Immature natural killer cell (primary cell): ENCODE results near the gene SPON1. TPM values are rescaled to one million over a fixed set of nuclear protein-coding genes. Genes with fewer than 3 reads are reported as not detected.

Experiments used
- DNase-seq, 3 donors: peaks; one replicate each; pipeline ENCODE4 v3.0.0; 2022; ENCODE audit warnings: mixed read lengths in 1 of 3
- H3K27ac Mint-ChIP-seq, 6 donors: one replicate each; pipeline ENCODE4 v1.8.0; 2020; ENCODE audit warnings: mixed read lengths in 6 of 6, mild to moderate bottlenecking in 5 of 6, inconsistent platforms in 4 of 6, moderate library complexity in 3 of 6
- H3K27me3 Mint-ChIP-seq, 3 donors: one replicate each; pipeline ENCODE4 v1.8.0; 2020 to 2021; ENCODE audit warnings: low read depth in 3 of 3, mild to moderate bottlenecking in 3 of 3, mixed read lengths in 3 of 3, moderate library complexity in 3 of 3, inconsistent platforms in 1 of 3
- H3K36me3 Mint-ChIP-seq, 3 donors: one replicate each; pipeline ENCODE4 v1.8.0; 2020; ENCODE audit warnings: mixed read lengths in 3 of 3, inconsistent platforms in 2 of 3, mild to moderate bottlenecking in 2 of 3
- H3K4me1 Mint-ChIP-seq, 2 donors: one replicate each; pipeline ENCODE4 v1.8.0; 2020; ENCODE audit warnings: inconsistent platforms in 2 of 2, mild to moderate bottlenecking in 2 of 2, mixed read lengths in 2 of 2, moderate library complexity in 1 of 2
- H3K4me3 Mint-ChIP-seq, 5 donors: one replicate each; pipeline ENCODE4 v1.8.0; 2020; ENCODE audit warnings: mild to moderate bottlenecking in 5 of 5, mixed read lengths in 5 of 5, inconsistent platforms in 3 of 5, moderate library complexity in 3 of 5
- H3K9me3 Mint-ChIP-seq, 6 donors: one replicate each; pipeline ENCODE4 v1.8.0; 2020; ENCODE audit warnings: mild to moderate bottlenecking in 6 of 6, mixed read lengths in 6 of 6, inconsistent platforms in 4 of 6, moderate library complexity in 3 of 6
- polyA plus RNA-seq, 3 donors: library from polyadenylated mRNA; unstranded; fragments of 300-500 nt; fragmentation: Illumina TruSeq; gene quantifications; one replicate each; pipeline ENCODE4 v1.2.3, GENCODE V29; 2021

The SPON1 gene
- polyA plus RNA-seq, 3 donors from 2014 or later = 0.22 to 1.1 (median 0.74) TPM

DNA sequence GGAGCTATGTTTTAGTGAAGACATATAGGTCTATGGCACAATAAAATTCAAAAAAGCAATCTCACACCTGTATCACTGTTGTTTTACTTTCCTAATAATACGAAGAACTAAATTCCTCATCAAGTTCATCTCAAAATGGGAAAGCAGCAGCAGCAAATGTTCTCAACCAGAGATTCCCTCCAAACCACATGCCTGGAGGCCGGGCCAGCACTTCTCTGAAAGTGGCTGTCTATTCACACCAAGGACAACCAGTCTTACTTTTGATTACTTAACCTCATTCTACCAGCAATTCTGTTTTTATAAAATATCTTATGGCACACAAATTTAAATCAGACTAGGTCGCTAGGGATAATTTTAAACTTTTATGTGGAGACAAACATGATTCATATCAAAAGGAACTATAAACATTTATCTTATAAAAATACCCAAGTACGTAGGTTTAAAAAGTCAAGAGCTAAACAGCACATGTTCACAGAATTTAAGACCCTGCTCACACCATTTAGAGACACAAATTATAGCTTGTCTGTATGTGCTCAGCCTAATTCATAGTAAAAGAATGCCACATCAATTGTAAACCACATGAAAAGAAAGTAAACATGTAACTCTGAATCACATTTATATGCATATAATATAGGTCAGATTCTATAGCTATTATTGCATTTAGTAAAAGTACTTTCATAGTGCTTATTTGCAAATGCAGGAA is 350.4 kb downstream of the SPON1 start:
- Mint-ChIP-seq H3K27me3 (no peaks in the 10 kb centered on the region), H3K4me1 (peaks cover 55 to 60% of the 10 kb centered on the region in 2 donors), H3K27ac (peak overlapping the region; percentile 8 to 64 (median 28)), H3K9me3 (no peaks in the 10 kb centered on the region), H3K4me3 (peak overlapping the region in 4 of 5 donors; percentile 3 to 54 (median 24)), H3K36me3 (no peaks in the 10 kb centered on the region)
- no peak for DNase-seq

GRCh38 chr11:14314127-14314526 is 351.6 kb downstream of the SPON1 start:
- Mint-ChIP-seq H3K27ac (peak overlapping the region in 4 of 6 donors; percentile 8 to 37 (median 26)), H3K27me3 (no peaks in the 10 kb centered on the region), H3K4me1 (peaks cover 67 to 72% of the 10 kb centered on the region in 2 donors), H3K4me3 (peak overlapping the region in 2 of 5 donors; percentile 18 to 48), H3K9me3 (no peaks in the 10 kb centered on the region), H3K36me3 (no peaks in the 10 kb centered on the region)
- DNase-seq = no peak

- H3K4me1 Mint-ChIP-seq = peaks cover 76 to 82% of the 10 kb centered on the region in 2 donors
- no peaks in the 10 kb centered on the region for H3K36me3 Mint-ChIP-seq
- H3K4me3 Mint-ChIP-seq = peak overlapping the region in 4 of 5 donors; percentile 10 to 31 (median 20)
- peaks cover 3 to 8% (median 3%) of the 10 kb centered on the region in 3 donors for H3K27me3 Mint-ChIP-seq
- H3K9me3 Mint-ChIP-seq = no peaks in the 10 kb centered on the region
- peak overlapping the region in 3 of 6 donors; percentile 14 to 43 (median 19) for H3K27ac Mint-ChIP-seq
- no peak for DNase-seq
Observed at GRCh38 chr11:14315130-14315529, 352.6 kb downstream of the SPON1 start.
